RWPE1 (cell line): ENCODE data around the gene FBXO39.

ENCODE experiments used
- CTCF ChIA-PET: fragments of 350-600 bp; sonication (Branson Sonifier 250); formaldehyde crosslinking; extraction: SDS; loops from one replicate; lab custom pipeline; 2021; lab: Yijun Ruan, JAX
- POLR2A ChIA-PET: fragments of 400-600 bp; formaldehyde crosslinking; extraction: SDS; loops from one replicate; lab custom pipeline; 2020; ENCODE audit warnings: antibody characterized with exemption; ENCODE audit not compliant: low non-redundant PET; lab: Yijun Ruan, JAX
- DNase-seq: peaks from one replicate; pipeline ENCODE4 v3.0.0; 2012; ENCODE audit warnings: low spot score
- H3K27ac ChIP-seq: fragments of 450-650 bp; 2 replicates; pipeline ENCODE4 v1.5.1; 2017
- TF ChIP-seq, protein P1 (sequence below): fragments of 450-650 bp; conservative IDR thresholded peaks from 2 replicates; pipeline ENCODE4 v1.5.1; 2017; ENCODE audit warnings: low read depth, mild to moderate bottlenecking

The FBXO39 gene

DNA sequence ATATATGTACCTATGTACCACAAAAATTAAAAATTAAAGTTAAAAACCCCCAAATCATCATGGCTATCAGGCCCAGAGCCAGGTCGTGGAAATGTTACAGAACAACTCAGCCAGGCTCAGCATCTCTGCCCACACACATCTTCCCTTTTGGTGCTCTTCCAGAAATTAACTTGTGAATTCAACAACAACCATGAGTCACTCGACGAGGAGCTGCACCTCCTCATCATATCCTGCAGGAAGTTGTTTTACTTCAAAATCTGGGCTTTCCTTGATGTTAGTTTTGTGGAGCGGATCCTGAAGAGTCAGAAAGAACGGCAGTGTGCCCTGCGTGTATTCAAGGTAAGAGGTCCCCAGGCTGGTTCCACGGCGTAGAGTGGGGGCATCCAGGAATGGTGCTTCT lies 10.6 kb downstream of the FBXO39 start:
- POLR2A ChIA-PET: no interaction called here
- DNase-seq: peak; percentile 41
- CTCF ChIA-PET: interaction anchor here (0.6 to 1.0 kb wide), 2 partner anchors 120 to 978 kb away, joined by 3 to 4 read pairs; no protein-coding TSS in a partner anchor
- TF ChIP-seq, protein P1, sequence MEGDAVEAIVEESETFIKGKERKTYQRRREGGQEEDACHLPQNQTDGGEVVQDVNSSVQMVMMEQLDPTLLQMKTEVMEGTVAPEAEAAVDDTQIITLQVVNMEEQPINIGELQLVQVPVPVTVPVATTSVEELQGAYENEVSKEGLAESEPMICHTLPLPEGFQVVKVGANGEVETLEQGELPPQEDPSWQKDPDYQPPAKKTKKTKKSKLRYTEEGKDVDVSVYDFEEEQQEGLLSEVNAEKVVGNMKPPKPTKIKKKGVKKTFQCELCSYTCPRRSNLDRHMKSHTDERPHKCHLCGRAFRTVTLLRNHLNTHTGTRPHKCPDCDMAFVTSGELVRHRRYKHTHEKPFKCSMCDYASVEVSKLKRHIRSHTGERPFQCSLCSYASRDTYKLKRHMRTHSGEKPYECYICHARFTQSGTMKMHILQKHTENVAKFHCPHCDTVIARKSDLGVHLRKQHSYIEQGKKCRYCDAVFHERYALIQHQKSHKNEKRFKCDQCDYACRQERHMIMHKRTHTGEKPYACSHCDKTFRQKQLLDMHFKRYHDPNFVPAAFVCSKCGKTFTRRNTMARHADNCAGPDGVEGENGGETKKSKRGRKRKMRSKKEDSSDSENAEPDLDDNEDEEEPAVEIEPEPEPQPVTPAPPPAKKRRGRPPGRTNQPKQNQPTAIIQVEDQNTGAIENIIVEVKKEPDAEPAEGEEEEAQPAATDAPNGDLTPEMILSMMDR: no peak
- H3K27ac ChIP-seq: peak overlapping the region; percentile 69

DNA sequence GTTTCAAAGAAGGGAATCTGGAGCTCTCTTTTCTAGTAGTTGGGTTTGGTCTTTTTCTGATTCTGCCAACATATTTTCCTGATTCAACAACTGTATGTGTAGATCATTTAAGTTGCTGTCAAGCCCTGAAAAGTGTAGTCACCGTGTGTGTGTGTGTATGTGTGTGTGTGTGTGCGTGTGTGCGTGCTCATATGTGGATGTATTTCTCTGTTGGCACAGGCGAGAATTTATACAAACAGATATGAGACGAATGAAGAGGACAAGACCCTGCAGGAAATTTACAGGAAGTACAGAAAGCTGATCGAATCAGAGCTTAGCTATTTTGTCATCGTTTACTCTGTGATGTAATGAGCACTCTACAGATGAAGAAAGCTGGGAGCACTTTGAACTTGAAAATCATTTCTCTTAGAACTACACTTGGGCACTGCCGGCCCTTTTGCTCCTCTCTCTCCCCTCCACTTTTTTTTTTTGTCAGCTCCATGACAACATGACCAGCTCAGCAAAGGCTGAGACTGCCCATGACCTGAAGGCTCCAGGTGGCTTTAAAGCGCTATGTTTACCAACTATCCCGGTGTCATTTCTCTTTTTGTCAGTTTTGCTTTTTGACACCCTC lies 11.2 kb downstream of the FBXO39 start:
- ChIA-PET CTCF (interaction anchor here (0.6 to 1.0 kb wide), 3 partner anchors 22 to 978 kb away, joined by 3 to 4 read pairs (median 3); no protein-coding TSS in a partner anchor), POLR2A (no interaction called here)
- no peak for DNase-seq
- TF ChIP-seq, protein P1: no peak
- H3K27ac ChIP-seq: peak overlapping the region; percentile 69

DNA sequence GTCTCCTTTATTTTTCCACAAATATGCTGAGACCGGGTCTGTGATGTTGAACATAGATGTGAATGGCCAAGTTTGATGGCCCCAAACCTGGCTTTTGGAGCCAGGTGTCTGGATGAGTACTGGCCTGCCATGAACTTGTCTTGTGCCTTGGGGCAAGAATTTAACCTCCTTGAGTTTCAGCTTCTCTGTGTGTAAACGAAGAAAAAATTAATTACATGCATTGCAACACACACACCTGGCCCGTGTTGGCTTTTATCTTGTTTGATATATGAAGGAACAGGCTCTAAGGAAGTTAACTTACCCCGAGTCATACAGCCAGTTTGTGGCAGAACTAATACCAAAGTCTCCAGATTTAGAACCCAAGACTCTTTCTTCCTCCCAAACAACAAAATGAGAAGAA lies 13.1 kb downstream of the FBXO39 start:
- ChIA-PET CTCF (no interaction called here), POLR2A (no interaction called here)
- no peak for DNase-seq
- H3K27ac ChIP-seq: peak overlapping the region; percentile 23; the same call in 1 of the 2 replicates
- TF ChIP-seq, protein P1: no peak

DNA sequence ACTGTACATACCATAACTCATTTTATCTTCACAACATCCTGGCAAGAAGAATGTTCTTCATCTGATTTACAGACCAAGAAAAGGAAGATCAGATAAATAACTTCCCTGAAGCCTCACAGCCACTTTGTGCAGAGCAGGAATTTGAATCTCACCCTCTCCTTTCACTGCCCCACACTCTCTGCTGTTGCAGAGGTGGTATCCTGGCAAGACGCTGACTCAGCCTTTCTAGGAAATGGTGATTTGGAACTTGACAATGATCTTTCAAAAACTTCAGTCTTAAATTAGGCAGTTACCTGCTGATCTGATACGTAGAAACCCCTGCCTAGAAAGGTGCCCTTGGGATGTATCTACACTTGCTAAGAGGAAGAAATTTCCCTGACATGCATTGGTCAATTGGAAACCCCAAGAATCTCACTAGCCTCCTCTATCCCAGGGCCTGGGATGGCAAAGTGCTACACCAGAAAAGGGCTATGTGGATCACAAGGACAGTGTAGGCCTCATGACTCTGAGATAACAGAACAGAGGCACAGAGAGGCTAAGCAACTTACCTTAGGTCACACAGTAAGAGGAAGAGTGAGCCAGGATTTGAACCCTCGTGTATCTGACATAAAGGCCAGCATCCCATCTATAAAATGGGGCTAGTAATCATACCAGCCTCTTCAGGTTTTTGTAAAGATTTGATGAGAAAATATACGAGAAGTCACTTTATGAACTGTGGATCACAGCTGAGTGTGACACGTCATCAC lies 17.9 kb downstream of the FBXO39 start:
- CTCF ChIA-PET: no interaction called here
- TF ChIP-seq, protein P1: no peak
- DNase-seq: no peak
- POLR2A ChIA-PET: no interaction called here
- no peak overlapping the region for H3K27ac ChIP-seq

DNA sequence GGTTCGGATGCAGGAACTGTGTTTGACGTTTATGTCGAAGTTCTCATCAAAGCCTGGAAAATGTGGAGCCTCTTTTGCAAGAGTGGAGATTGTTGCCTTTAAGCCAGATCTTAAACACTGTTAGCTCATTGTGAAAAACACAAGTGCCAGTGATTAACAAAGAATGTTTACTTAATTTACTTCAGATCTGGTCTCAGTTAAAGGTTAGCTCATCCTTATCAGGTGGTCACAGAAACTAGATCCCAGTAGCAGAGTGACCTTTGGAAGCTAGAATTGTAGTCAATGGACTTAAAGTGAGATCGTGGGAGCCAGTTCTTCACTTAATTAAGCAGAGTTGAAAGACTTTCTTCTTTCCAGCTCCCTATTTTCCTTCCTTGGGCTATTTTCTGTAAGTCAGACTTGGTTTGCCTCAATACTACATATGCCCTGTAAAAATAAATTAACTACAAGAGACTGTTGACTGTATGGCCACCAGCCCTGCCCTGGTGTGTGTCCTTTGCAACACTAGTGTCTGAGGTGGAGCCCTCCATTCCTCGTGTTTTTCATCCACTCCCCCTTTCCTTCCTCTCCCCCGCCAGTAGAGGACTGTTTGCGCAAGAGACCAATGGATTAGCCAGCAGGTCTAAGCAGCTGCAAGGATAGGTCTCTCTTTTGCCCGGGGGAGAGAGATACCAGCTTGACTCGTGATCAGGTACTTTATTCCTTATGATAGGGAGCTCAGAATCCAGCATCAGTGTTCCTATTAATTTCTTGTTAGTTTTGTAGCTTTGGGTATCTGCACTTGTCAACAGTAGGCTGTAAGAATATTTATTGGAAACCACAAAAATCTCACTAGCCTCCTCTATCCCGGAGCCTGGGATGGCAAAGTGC lies 20.2 kb downstream of the FBXO39 start:
- POLR2A ChIA-PET: no interaction called here
- no peak for DNase-seq
- TF ChIP-seq, protein P1: no peak
- no peak overlapping the region for H3K27ac ChIP-seq
- CTCF ChIA-PET: interaction anchor here (0.7 kb wide), 1 partner anchor 210 kb away, joined by 4 read pairs; no protein-coding TSS in a partner anchor
